Activated CD8-positive, alpha-beta T cell treated with anti-CD3 and anti-CD28 coated beads, Interleukin-2, amount 10 ng/mL, durations not matched to agents 7 days and 5 days (primary cell): ENCODE data around the gene HOXB5. TPM values are rescaled to one million over a fixed set of nuclear protein-coding genes. Genes with fewer than 3 reads are reported as not detected.

Experiments
- ATAC-seq: fragments of 150-1000 bp; cut with Tn5 transposase; one replicate; pipeline ENCODE4 v1.10.0; 2021; ENCODE audit warnings: moderate library complexity
- CTCF ChIA-PET: fragments of 350-600 bp; sonication (Branson Sonifier 250); formaldehyde crosslinking; loops from one replicate; lab custom pipeline; 2021; ENCODE audit warnings: antibody characterized with exemption; lab: Charles Lee
- POLR2A ChIA-PET: fragments of 350-600 bp; sonication (Branson Sonifier 250); formaldehyde crosslinking; loops from one replicate; lab custom pipeline; 2021; ENCODE audit warnings: antibody characterized with exemption; lab: Charles Lee
- DNase-seq: peaks from one replicate; pipeline ENCODE4 v3.0.0-alpha.2; 2020
- H3K27ac Mint-ChIP-seq: one replicate; pipeline ENCODE4 v1.8.0; 2021; ENCODE audit warnings: mild to moderate bottlenecking, mixed read lengths
- H3K27me3 Mint-ChIP-seq: one replicate; pipeline ENCODE4 v1.8.0; 2021; ENCODE audit warnings: low read depth, mixed read lengths
- H3K36me3 Mint-ChIP-seq: one replicate; pipeline ENCODE4 v1.8.0; 2021; ENCODE audit warnings: low read depth, mixed read lengths
- H3K4me1 Mint-ChIP-seq: one replicate; pipeline ENCODE4 v1.8.0; 2021; ENCODE audit warnings: low read depth, mixed read lengths
- H3K4me3 Mint-ChIP-seq: one replicate; pipeline ENCODE4 v1.8.0; 2021; ENCODE audit warnings: mild to moderate bottlenecking, mixed read lengths
- H3K9me3 Mint-ChIP-seq: one replicate; pipeline ENCODE4 v1.8.0; 2022; ENCODE audit warnings: mixed read lengths; ENCODE audit not compliant: insufficient read depth
- total RNA-seq, 2 experiments: library from RNA; stranded (reverse); gene quantifications; one replicate each; pipeline ENCODE4 v1.2.3, GENCODE V29; 2021

The HOXB5 gene
- total RNA-seq, 2 experiments from 2014 or later, result not detected

DNA sequence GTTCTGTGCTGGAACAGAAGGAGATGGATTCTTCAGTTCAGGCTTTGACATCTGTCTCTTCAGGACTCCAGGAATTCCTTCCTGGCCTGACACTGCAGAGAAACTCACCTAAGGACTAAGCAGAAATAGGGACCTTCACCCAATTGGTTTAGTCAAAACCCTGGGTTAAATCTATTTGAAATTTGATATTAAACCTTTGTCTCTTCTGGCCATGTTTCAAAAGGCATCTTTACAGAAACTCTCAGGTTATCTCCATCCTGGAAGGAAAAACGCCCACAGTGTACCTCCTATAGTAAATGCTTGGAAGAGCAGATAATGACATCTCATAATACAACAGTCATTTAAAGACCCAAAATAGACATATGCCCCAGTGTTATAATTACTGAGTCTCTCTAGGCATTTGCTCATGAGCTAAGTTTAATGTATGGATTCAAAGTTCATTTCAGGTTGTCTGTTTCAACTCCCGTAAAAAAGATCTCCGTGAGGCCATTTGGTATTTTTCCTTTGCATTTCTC lies 9.8 kb downstream of the HOXB5 start:
- POLR2A ChIA-PET, result no interaction called here
- Mint-ChIP-seq H3K4me1 (peaks cover 68% of the 10 kb centered on the region), H3K27ac (no peak overlapping the region), H3K36me3 (peaks cover 3% of the 10 kb centered on the region), H3K9me3 (no peaks in the 10 kb centered on the region), H3K27me3 (peaks cover 79% of the 10 kb centered on the region), H3K4me3 (no peak overlapping the region)
- ATAC-seq, result no peak
- CTCF ChIA-PET, result interaction anchor here (0.9 to 2.6 kb wide), 10 partner anchors 10 to 275 kb away, joined by 3 to 17 read pairs (median 4); partner anchors contain the start of gene HOXB5
- DNase-seq, result no peak

DNA sequence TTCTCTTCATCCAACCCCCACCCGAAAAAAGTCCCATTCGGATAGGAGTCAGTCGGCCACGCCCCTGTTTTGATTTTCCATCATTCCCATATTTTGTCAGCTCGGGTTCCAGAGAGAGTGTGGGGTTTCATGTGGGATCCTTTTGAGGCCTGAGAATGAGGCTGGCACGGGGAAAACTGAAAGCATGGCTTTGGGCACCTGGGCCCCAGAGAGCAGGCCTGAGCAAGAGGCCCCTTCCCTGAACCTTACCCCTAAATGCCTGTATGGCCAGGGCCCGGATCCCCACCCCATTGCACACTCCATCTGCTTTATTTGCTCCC lies 10.9 kb downstream of the HOXB5 start:
- Mint-ChIP-seq H3K27ac (no peak overlapping the region), H3K4me3 (peak overlapping the region; percentile 63), H3K27me3 (peaks cover 70% of the 10 kb centered on the region), H3K36me3 (peaks cover 3% of the 10 kb centered on the region), H3K9me3 (no peaks in the 10 kb centered on the region), H3K4me1 (peaks cover 69% of the 10 kb centered on the region)
- no peak for DNase-seq
- ATAC-seq, result no peak
- CTCF ChIA-PET, result interaction anchor here (0.7 to 2.6 kb wide), 11 partner anchors 11 to 557 kb away, joined by 3 to 17 read pairs (median 3); partner anchors contain the start of gene HOXB5
- POLR2A ChIA-PET, result no interaction called here

DNA sequence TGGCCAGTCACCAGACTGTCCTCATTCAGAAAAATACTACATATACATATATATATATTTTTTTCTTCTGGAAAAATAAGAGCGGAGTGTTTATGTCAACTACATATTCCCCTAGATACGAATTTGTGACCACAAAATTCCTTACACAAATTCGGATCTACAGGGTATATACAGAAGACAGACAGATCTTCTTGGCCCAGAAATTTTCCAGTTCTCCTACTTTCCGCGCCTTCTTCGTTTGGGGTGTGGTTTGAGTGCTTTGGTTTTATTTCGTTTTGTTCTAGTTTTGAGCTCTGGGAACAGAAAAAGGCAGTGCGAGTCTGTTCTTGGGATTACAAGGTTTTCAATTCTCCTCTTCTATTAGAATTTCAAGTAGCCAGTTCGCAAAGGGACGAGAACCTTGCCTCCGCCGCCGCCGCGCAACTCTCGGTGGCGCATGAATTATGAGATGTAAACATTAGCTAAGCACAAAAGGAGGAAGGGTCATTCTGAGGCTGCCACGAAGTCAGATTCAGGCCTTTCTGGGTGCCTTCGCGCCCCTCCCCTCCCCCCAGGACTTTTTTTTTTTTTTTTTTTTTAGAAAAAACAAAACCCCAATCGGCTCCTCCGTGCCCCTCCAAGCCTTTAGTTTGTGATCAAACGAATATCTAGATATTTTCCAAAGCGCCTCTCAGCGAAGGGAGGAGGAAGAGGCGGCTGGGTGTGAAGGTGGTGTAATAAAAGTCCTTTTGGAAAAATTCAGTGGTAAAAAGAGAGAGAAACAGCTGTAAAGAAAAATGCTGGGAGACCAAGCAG lies 13.6 kb downstream of the HOXB5 start:
- Mint-ChIP-seq H3K4me1 (peaks cover 63% of the 10 kb centered on the region), H3K4me3 (peak overlapping the region; percentile 90), H3K36me3 (peaks cover 10% of the 10 kb centered on the region), H3K9me3 (no peaks in the 10 kb centered on the region), H3K27me3 (peaks cover 51% of the 10 kb centered on the region), H3K27ac (no peak overlapping the region)
- ChIA-PET POLR2A (no interaction called here), CTCF (interaction anchor here (1.0 to 1.4 kb wide), 2 partner anchors 13 to 88 kb away, joined by 6 read pairs; no protein-coding TSS in a partner anchor)
- ATAC-seq (no peak), DNase-seq (no peak)

DNA sequence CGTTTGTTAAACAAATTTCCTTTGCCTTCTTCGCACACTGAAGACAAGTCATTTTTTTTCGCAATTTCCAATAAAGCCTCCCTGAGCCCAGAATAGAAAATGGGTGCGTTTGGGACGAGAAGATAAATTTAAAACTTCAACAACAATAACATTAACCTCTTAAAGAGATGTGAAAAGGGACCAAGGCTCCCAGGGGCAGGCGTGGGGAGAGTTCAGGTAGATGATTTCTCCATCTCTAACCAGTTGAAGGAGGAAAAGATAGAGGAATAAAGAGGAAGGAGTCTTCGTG lies 14.2 kb downstream of the HOXB5 start:
- peaks cover 10% of the 10 kb centered on the region for H3K36me3 Mint-ChIP-seq
- ATAC-seq (no peak), DNase-seq (no peak)
- no peak overlapping the region for H3K27ac Mint-ChIP-seq
- peaks cover 51% of the 10 kb centered on the region for H3K27me3 Mint-ChIP-seq
- no peaks in the 10 kb centered on the region for H3K9me3 Mint-ChIP-seq
- POLR2A ChIA-PET, result no interaction called here
- peak overlapping the region; percentile 90 for H3K4me3 Mint-ChIP-seq
- peaks cover 61% of the 10 kb centered on the region for H3K4me1 Mint-ChIP-seq
- CTCF ChIA-PET, result interaction anchor here (0.8 to 1.4 kb wide), 4 partner anchors 14 to 243 kb away, joined by 3 to 6 read pairs (median 4); no protein-coding TSS in a partner anchor

DNA sequence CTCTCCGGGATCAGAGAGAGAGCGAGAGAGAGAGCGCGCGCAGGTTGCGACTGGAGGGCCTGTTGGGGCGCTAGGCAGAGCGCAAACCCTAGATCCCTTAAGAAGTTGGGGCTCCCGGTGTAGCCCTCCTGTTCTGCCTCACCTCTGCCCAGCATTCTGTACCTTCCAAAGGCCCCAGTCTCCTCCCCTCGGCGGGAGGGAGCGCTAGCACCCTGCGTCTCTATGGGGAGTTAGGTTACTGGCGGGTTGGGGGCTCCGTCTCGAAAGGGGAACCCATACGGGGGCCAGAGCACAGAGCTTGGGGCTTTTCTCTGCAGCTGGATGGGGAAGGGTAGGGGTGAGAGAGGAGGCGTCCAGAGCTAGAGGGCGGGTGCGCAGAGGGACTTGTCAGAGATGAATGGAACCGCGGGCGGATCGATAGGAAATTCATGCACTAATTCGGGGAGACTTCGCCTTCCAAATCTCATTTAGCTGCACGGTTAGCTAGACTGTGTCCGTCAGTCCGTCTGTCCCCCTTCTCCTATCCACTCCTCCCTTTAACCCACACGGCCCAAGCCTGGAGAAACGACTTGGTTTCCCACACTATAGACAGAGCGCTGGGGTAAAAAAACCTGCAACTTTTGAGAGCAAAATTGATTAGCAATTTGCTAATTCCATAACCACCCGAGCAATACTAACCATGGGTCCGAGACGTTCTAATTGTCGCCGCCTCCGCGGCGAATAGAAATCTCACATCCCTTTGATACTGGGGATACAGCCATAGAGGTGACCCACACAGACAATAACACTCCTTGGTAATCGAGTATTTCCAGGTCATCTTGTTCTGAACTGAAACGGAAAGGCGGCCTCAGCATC lies 14.7 kb downstream of the HOXB5 start:
- H3K27me3 Mint-ChIP-seq, result peaks cover 45% of the 10 kb centered on the region
- ChIA-PET POLR2A (no interaction called here), CTCF (interaction anchor here (0.8 to 1.4 kb wide), 4 partner anchors 14 to 242 kb away, joined by 3 to 6 read pairs (median 4); no protein-coding TSS in a partner anchor)
- DNase-seq, result no peak
- H3K4me1 Mint-ChIP-seq, result peaks cover 61% of the 10 kb centered on the region
- ATAC-seq, result peak; percentile 60
- H3K36me3 Mint-ChIP-seq, result peaks cover 10% of the 10 kb centered on the region
- no peaks in the 10 kb centered on the region for H3K9me3 Mint-ChIP-seq
- H3K4me3 Mint-ChIP-seq, result peak overlapping the region; percentile 90
- peak overlapping the region; percentile 79 for H3K27ac Mint-ChIP-seq

DNA sequence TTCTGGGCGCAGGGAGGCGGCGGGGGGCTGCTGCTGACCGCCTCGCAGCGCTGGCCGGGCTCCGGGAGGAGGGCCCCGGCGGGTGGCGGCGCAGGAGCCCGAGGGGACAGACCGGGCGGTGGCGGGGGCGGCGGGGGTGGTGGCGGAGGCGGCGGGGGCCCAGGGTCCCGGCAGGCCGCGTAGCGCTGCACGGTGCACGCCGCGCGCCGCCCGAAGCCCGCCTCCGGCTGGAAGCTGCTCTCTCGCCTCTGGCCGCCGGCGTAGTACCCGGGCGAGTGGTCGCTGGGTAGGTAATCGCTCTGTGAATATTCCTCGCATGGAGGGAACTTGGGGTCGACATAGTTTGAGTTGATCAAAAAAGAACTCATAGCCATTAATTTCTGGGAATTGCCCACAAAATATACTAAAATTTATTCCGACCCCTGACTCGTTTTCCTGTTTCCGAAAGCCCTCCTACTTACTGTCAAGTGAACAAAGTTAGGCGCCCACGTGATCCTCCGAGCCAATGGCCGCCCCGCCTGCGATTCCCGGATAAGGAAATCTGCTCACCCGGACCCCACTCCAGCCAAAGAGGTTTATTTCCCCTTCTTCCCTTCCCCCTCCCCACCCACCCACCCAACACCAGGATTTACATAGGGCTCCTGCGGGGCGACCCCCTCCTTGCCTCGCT lies 15.5 kb downstream of the HOXB5 start, which contains the start of gene HOXB4:
TSS of gene HOXB4 (minus strand) at position 405 of the 670 bp plus-strand sequence. CDS start at position 374, 31 bp downstream.
- peaks cover 10% of the 10 kb centered on the region for H3K36me3 Mint-ChIP-seq
- ChIA-PET CTCF (interaction anchor here (1.1 kb wide), 1 partner anchor 242 kb away, joined by 3 read pairs; no protein-coding TSS in a partner anchor), POLR2A (no interaction called here)
- peak within 1 kb of the TSS; percentile 90 for H3K4me3 Mint-ChIP-seq
- H3K27ac Mint-ChIP-seq, result peak within 1 kb of the TSS; percentile 79
- H3K27me3 Mint-ChIP-seq, result peaks cover 38% of the 10 kb centered on the region
- no peaks in the 10 kb centered on the region for H3K9me3 Mint-ChIP-seq
- peak; percentile 83 for DNase-seq
- H3K4me1 Mint-ChIP-seq, result peaks cover 67% of the 10 kb centered on the region
- ATAC-seq, result peak; percentile 86

DNA sequence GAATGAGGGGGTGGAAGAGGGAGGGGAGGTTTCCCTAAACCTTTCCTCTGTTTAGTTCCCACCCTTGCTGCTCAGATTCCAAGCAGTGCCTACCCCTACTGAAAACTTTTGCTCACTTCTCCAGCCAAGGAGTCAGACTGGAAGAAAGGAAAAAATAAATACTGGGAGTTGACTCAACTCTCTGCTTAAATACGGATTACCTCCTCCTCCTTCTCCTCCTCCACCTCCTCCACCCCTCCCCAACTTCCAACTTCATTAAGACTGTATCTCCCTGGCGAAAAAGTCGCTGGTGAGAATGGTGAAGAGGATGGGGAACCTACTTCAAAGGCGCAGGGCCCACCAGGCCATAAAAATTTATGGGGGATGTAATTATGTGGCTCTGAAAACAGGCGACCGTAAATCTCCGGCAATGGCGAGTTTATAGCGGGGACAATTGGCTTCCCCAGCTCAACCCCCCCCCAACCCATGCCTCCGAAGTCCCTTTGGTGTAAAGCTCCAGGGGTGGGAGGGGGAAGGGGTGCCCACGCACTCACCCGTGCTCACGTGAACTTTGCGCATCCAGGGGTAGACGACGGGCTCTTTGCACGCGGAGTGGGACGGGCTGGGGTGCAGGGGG lies 16.1 kb downstream of the HOXB5 start:
- ATAC-seq, result peak; percentile 17
- POLR2A ChIA-PET, result no interaction called here
- H3K27ac Mint-ChIP-seq, result peak overlapping the region; percentile 67
- no peak for DNase-seq
- CTCF ChIA-PET, result interaction anchor here (1.1 kb wide), 1 partner anchor 11 kb away, joined by 3 read pairs; no protein-coding TSS in a partner anchor
- peak overlapping the region; percentile 82 for H3K4me3 Mint-ChIP-seq
- H3K27me3 Mint-ChIP-seq, result peaks cover 31% of the 10 kb centered on the region
- H3K4me1 Mint-ChIP-seq, result peaks cover 63% of the 10 kb centered on the region
- H3K36me3 Mint-ChIP-seq, result peaks cover 8% of the 10 kb centered on the region
- H3K9me3 Mint-ChIP-seq, result no peaks in the 10 kb centered on the region

DNA sequence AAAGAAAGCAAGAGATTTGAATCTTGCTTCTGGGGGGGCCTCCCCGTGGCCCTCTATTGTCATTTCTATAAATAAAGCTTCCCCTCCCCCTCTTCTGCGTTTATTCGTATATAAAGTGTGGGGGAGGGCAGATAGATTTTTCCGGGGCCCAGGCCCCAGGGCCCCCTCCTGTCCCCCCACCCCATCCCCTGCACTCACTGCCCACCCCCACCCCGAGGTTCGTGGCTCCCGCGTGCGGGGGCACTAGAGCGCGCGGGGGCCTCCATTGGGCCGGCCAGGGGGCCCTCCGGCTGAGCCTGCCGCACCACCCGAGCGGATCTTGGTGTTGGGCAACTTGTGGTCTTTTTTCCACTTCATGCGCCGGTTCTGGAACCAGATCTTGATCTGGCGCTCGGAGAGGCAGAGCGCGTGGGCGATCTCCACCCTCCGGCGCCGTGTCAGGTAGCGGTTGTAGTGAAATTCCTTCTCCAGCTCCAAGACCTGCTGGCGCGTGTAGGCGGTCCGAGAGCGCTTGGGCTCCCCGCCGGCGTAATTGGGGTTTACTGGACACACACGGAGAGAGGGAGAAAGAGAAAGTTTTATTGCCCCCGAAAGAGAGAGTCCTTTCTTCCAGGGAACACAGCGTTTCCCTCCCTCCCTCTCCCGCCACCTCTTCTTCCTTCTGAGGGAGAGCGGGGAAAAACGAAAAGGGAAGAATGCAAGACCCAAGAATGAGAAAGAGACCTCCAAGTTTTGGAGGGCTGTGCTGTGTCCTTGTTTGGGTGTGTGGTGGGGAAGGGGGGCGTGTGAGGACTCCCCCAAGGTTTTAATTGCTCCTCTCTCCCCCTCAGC lies 16.9 kb downstream of the HOXB5 start:
- Mint-ChIP-seq H3K27me3 (peaks cover 27% of the 10 kb centered on the region), H3K4me1 (peaks cover 57% of the 10 kb centered on the region), H3K4me3 (peak overlapping the region; percentile 82), H3K27ac (no peak overlapping the region), H3K36me3 (peaks cover 7% of the 10 kb centered on the region), H3K9me3 (no peaks in the 10 kb centered on the region)
- POLR2A ChIA-PET, result no interaction called here
- no peak for ATAC-seq
- no peak for DNase-seq
- CTCF ChIA-PET, result interaction anchor here (1.1 to 1.2 kb wide), 2 partner anchors 11 to 16 kb away, joined by 3 read pairs; partner anchors contain the start of gene HOXB5

DNA sequence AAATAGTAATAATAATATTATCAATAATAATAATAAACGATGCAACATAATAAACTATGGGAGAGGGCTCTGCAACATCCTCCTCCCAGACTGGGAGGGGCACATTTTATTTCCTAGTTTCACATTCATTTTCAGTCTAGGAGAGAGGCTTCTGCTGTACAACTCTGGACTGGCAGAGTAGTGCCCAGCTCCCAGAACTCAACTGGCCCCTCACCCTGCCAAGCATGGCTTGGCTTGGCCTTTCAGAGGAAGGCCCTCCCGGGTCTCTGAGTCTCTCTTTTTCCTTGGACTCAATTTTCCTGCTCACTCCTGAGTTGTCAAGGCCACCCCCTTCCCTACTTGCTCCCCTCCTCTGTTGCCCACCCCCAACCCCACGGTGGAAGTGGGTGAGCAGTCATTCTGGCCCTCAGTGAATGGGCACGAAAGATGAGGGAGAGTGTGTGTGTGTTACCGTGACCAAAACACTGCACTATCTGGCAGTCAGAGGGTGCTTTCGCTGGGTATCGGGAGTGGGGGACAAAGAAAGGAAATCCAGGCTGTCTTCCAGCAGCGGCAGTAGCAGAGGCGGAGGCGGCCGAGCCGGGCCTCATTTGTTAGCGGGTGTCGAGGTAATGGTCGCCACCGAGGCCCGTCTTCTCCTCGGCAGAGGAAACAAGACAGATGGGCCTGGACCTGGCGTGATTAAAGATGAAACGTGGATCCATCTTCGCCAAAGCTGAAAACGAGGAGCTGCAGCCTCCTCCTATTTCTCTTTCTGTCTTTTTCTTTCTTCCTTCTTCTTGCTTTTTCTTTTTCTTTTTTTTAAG lies 17.7 kb downstream of the HOXB5 start:
- H3K27me3 Mint-ChIP-seq, result peaks cover 19% of the 10 kb centered on the region
- H3K4me1 Mint-ChIP-seq, result peaks cover 50% of the 10 kb centered on the region
- ATAC-seq (no peak), DNase-seq (no peak)
- H3K36me3 Mint-ChIP-seq, result peaks cover 7% of the 10 kb centered on the region
- peak overlapping the region; percentile 27 for H3K4me3 Mint-ChIP-seq
- no peak overlapping the region for H3K27ac Mint-ChIP-seq
- CTCF ChIA-PET, result interaction anchor here (1.2 kb wide), 1 partner anchor 17 kb away, joined by 3 read pairs; the partner anchor contains the start of gene HOXB5
- no peaks in the 10 kb centered on the region for H3K9me3 Mint-ChIP-seq
- POLR2A ChIA-PET, result no interaction called here
